Measurements from ENCODE around the gene ACOT7.

Gene ACOT7

GRCh38 chr1:6331543-6332273 is 61.9 kb downstream of the ACOT7 start:
- no peak for DNase-seq
- Histone ChIP-seq H3K36me3 (ENCODE audit: control insufficient read depth, insufficient read depth, low read length) (no peaks in the 10 kb centered on the region), H3K9me3 (ENCODE audit: control insufficient read depth, low read length) (no peaks in the 10 kb centered on the region), H3K27me3 (replicated peaks; ENCODE audit: control insufficient read depth, insufficient read depth, low read length, poor library complexity, severe bottlenecking) (no peaks in the 10 kb centered on the region), H3K27ac (ENCODE audit: insufficient read depth, low read length, poor library complexity, severe bottlenecking) (no peak overlapping the region), H3K4me1 (ENCODE audit: control insufficient read depth, insufficient read depth, low read length, poor library complexity, severe bottlenecking) (no peaks in the 10 kb centered on the region), H3K4me3 (ENCODE audit: insufficient read depth, low read depth, low read length, poor library complexity, severe bottlenecking) (no peak overlapping the region)

GRCh38 chr1:6330410-6330911 is 63.1 kb downstream of the ACOT7 start:
- no peak for DNase-seq

GRCh38 chr1:6329851-6330250 is 63.7 kb downstream of the ACOT7 start:
- DNase-seq: no peak

More at GRCh38 chr1:6330410-6330911, 63.1 kb downstream of the ACOT7 start:
- Histone ChIP-seq H3K27me3 (replicated peaks; ENCODE audit: control insufficient read depth, insufficient read depth, low read length, poor library complexity, severe bottlenecking) (no peaks in the 10 kb centered on the region), H3K36me3 (ENCODE audit: control insufficient read depth, insufficient read depth, low read length) (no peaks in the 10 kb centered on the region), H3K4me1 (ENCODE audit: control insufficient read depth, insufficient read depth, low read length, poor library complexity, severe bottlenecking) (no peaks in the 10 kb centered on the region), H3K27ac (ENCODE audit: insufficient read depth, low read length, poor library complexity, severe bottlenecking) (no peak overlapping the region), H3K4me3 (ENCODE audit: insufficient read depth, low read depth, low read length, poor library complexity, severe bottlenecking) (no peak overlapping the region), H3K9me3 (ENCODE audit: control insufficient read depth, low read length) (no peaks in the 10 kb centered on the region)

GRCh38 chr1:6329396-6329795 is 64.2 kb downstream of the ACOT7 start:
- Histone ChIP-seq H3K27ac (ENCODE audit: insufficient read depth, low read length, poor library complexity, severe bottlenecking) (no peak overlapping the region), H3K36me3 (ENCODE audit: control insufficient read depth, insufficient read depth, low read length) (no peaks in the 10 kb centered on the region), H3K4me1 (ENCODE audit: control insufficient read depth, insufficient read depth, low read length, poor library complexity, severe bottlenecking) (no peaks in the 10 kb centered on the region), H3K9me3 (ENCODE audit: control insufficient read depth, low read length) (no peaks in the 10 kb centered on the region), H3K4me3 (ENCODE audit: insufficient read depth, low read depth, low read length, poor library complexity, severe bottlenecking) (no peak overlapping the region), H3K27me3 (replicated peaks; ENCODE audit: control insufficient read depth, insufficient read depth, low read length, poor library complexity, severe bottlenecking) (no peaks in the 10 kb centered on the region)
- DNase-seq: no peak

More at GRCh38 chr1:6329851-6330250, 63.7 kb downstream of the ACOT7 start:
- H3K27me3 ChIP-seq (replicated peaks; ENCODE audit: control insufficient read depth, insufficient read depth, low read length, poor library complexity, severe bottlenecking): no peaks in the 10 kb centered on the region
- H3K4me1 ChIP-seq (ENCODE audit: control insufficient read depth, insufficient read depth, low read length, poor library complexity, severe bottlenecking): no peaks in the 10 kb centered on the region
- H3K27ac ChIP-seq (ENCODE audit: insufficient read depth, low read length, poor library complexity, severe bottlenecking): no peak overlapping the region
- H3K9me3 ChIP-seq (ENCODE audit: control insufficient read depth, low read length): no peaks in the 10 kb centered on the region
- H3K4me3 ChIP-seq (ENCODE audit: insufficient read depth, low read depth, low read length, poor library complexity, severe bottlenecking): no peak overlapping the region
- no peaks in the 10 kb centered on the region for H3K36me3 ChIP-seq (ENCODE audit: control insufficient read depth, insufficient read depth, low read length)

GRCh38 chr1:6328696-6329095 is 64.9 kb downstream of the ACOT7 start:
- Histone ChIP-seq H3K9me3 (ENCODE audit: control insufficient read depth, low read length) (no peaks in the 10 kb centered on the region), H3K36me3 (ENCODE audit: control insufficient read depth, insufficient read depth, low read length) (no peaks in the 10 kb centered on the region), H3K27me3 (replicated peaks; ENCODE audit: control insufficient read depth, insufficient read depth, low read length, poor library complexity, severe bottlenecking) (no peaks in the 10 kb centered on the region), H3K4me1 (ENCODE audit: control insufficient read depth, insufficient read depth, low read length, poor library complexity, severe bottlenecking) (no peaks in the 10 kb centered on the region), H3K27ac (ENCODE audit: insufficient read depth, low read length, poor library complexity, severe bottlenecking) (no peak overlapping the region), H3K4me3 (ENCODE audit: insufficient read depth, low read depth, low read length, poor library complexity, severe bottlenecking) (no peak overlapping the region)
- DNase-seq: no peak

GRCh38 chr1:6328091-6328490 is 65.5 kb downstream of the ACOT7 start:
- no peak for DNase-seq
- Histone ChIP-seq H3K27ac (ENCODE audit: insufficient read depth, low read length, poor library complexity, severe bottlenecking) (no peak overlapping the region), H3K4me3 (ENCODE audit: insufficient read depth, low read depth, low read length, poor library complexity, severe bottlenecking) (no peak overlapping the region), H3K27me3 (replicated peaks; ENCODE audit: control insufficient read depth, insufficient read depth, low read length, poor library complexity, severe bottlenecking) (no peaks in the 10 kb centered on the region), H3K9me3 (ENCODE audit: control insufficient read depth, low read length) (no peaks in the 10 kb centered on the region), H3K36me3 (ENCODE audit: control insufficient read depth, insufficient read depth, low read length) (no peaks in the 10 kb centered on the region), H3K4me1 (ENCODE audit: control insufficient read depth, insufficient read depth, low read length, poor library complexity, severe bottlenecking) (no peaks in the 10 kb centered on the region)

GRCh38 chr1:6325482-6325881 is 68.1 kb downstream of the ACOT7 start:
- Histone ChIP-seq H3K4me3 (ENCODE audit: insufficient read depth, low read depth, low read length, poor library complexity, severe bottlenecking) (no peak overlapping the region), H3K27ac (ENCODE audit: insufficient read depth, low read length, poor library complexity, severe bottlenecking) (no peak overlapping the region), H3K4me1 (ENCODE audit: control insufficient read depth, insufficient read depth, low read length, poor library complexity, severe bottlenecking) (no peaks in the 10 kb centered on the region), H3K27me3 (replicated peaks; ENCODE audit: control insufficient read depth, insufficient read depth, low read length, poor library complexity, severe bottlenecking) (no peaks in the 10 kb centered on the region), H3K36me3 (ENCODE audit: control insufficient read depth, insufficient read depth, low read length) (no peaks in the 10 kb centered on the region), H3K9me3 (ENCODE audit: control insufficient read depth, low read length) (no peaks in the 10 kb centered on the region)
- no peak for DNase-seq

GRCh38 chr1:6322161-6322560 is 71.4 kb downstream of the ACOT7 start:
- no peaks in the 10 kb centered on the region for H3K4me1 ChIP-seq (ENCODE audit: control insufficient read depth, insufficient read depth, low read length, poor library complexity, severe bottlenecking)
- H3K9me3 ChIP-seq (ENCODE audit: control insufficient read depth, low read length): no peaks in the 10 kb centered on the region
- H3K4me3 ChIP-seq (ENCODE audit: insufficient read depth, low read depth, low read length, poor library complexity, severe bottlenecking): no peak overlapping the region
- H3K27me3 ChIP-seq (replicated peaks; ENCODE audit: control insufficient read depth, insufficient read depth, low read length, poor library complexity, severe bottlenecking): no peaks in the 10 kb centered on the region
- peaks cover 3% of the 10 kb centered on the region for H3K36me3 ChIP-seq (ENCODE audit: control insufficient read depth, insufficient read depth, low read length)
- no peak overlapping the region for H3K27ac ChIP-seq (ENCODE audit: insufficient read depth, low read length, poor library complexity, severe bottlenecking)
- DNase-seq: no peak

- DNase-seq: no peak
- no peak overlapping the region for H3K27ac ChIP-seq (ENCODE audit: insufficient read depth, low read length, poor library complexity, severe bottlenecking)
- no peaks in the 10 kb centered on the region for H3K9me3 ChIP-seq (ENCODE audit: control insufficient read depth, low read length)
- H3K4me1 ChIP-seq (ENCODE audit: control insufficient read depth, insufficient read depth, low read length, poor library complexity, severe bottlenecking): no peaks in the 10 kb centered on the region
- no peak overlapping the region for H3K4me3 ChIP-seq (ENCODE audit: insufficient read depth, low read depth, low read length, poor library complexity, severe bottlenecking)
- H3K36me3 ChIP-seq (ENCODE audit: control insufficient read depth, insufficient read depth, low read length): peaks cover 3% of the 10 kb centered on the region
- H3K27me3 ChIP-seq (replicated peaks; ENCODE audit: control insufficient read depth, insufficient read depth, low read length, poor library complexity, severe bottlenecking): no peaks in the 10 kb centered on the region
Observed at GRCh38 chr1:6321205-6321604, 72.4 kb downstream of the ACOT7 start.

GRCh38 chr1:6317098-6317760 is 76.3 kb downstream of the ACOT7 start:
- H3K36me3 ChIP-seq (ENCODE audit: control insufficient read depth, insufficient read depth, low read length): peaks cover 3% of the 10 kb centered on the region
- H3K27me3 ChIP-seq (replicated peaks; ENCODE audit: control insufficient read depth, insufficient read depth, low read length, poor library complexity, severe bottlenecking): no peaks in the 10 kb centered on the region
- no peaks in the 10 kb centered on the region for H3K4me1 ChIP-seq (ENCODE audit: control insufficient read depth, insufficient read depth, low read length, poor library complexity, severe bottlenecking)
- no peak overlapping the region for H3K27ac ChIP-seq (ENCODE audit: insufficient read depth, low read length, poor library complexity, severe bottlenecking)
- no peaks in the 10 kb centered on the region for H3K9me3 ChIP-seq (ENCODE audit: control insufficient read depth, low read length)
- H3K4me3 ChIP-seq (ENCODE audit: insufficient read depth, low read depth, low read length, poor library complexity, severe bottlenecking): no peak overlapping the region
- no peak for DNase-seq
